ENCODE results near the gene ARHGDIG.

- TF ChIP-seq, protein P1, sequence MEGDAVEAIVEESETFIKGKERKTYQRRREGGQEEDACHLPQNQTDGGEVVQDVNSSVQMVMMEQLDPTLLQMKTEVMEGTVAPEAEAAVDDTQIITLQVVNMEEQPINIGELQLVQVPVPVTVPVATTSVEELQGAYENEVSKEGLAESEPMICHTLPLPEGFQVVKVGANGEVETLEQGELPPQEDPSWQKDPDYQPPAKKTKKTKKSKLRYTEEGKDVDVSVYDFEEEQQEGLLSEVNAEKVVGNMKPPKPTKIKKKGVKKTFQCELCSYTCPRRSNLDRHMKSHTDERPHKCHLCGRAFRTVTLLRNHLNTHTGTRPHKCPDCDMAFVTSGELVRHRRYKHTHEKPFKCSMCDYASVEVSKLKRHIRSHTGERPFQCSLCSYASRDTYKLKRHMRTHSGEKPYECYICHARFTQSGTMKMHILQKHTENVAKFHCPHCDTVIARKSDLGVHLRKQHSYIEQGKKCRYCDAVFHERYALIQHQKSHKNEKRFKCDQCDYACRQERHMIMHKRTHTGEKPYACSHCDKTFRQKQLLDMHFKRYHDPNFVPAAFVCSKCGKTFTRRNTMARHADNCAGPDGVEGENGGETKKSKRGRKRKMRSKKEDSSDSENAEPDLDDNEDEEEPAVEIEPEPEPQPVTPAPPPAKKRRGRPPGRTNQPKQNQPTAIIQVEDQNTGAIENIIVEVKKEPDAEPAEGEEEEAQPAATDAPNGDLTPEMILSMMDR (IDR thresholded peaks at IDR 0.05 in 4 of 5, conservative IDR thresholded peaks at IDR 0.05 in 1 of 5), result no peak
- no peak for TF ChIP-seq POLR2A (IDR thresholded peaks at IDR 0.05)
Observed at GRCh38 chr16:286491-287297, 6.3 kb downstream of the ARHGDIG start.

All from gastrocnemius medialis (tissue), 4 donors.